A673 (cell line): ENCODE data around the gene CRYBG3. TPM values are rescaled to one million over a fixed set of nuclear protein-coding genes. Genes with fewer than 3 reads are reported as not detected.

Experiments used
- BruUV-seq: library from RNA; stranded (reverse); fragments of 400-500 nt; replicated peaks from 2 replicates; lab custom pipeline; 2021; lab: Mats Ljungman, UMichigan
- CTCF ChIA-PET: fragments of 300-600 bp; sonication (Branson Sonifier 250); formaldehyde crosslinking; loops from one replicate; lab custom pipeline; 2022; ENCODE audit warnings: antibody characterized with exemption; lab: Charles Lee
- POLR2A ChIA-PET: fragments of 300-600 bp; sonication (Branson Sonifier 250); formaldehyde crosslinking; loops from one replicate; lab custom pipeline; 2022; ENCODE audit warnings: antibody characterized with exemption; ENCODE audit not compliant: low non-redundant PET; lab: Charles Lee
- DNase-seq: peaks from one replicate; pipeline ENCODE4 v3.0.0-alpha.2; 2015; ENCODE audit warnings: low spot score
- H3K27ac ChIP-seq: fragments of 200-600 bp; sonication (generic); 2 replicates; pipeline ENCODE4 v1.5.1; 2016; ENCODE audit warnings: mixed run types, low read depth, mild to moderate bottlenecking, mixed read lengths, antibody characterized with exemption, low read length; ENCODE audit not compliant: poor library complexity, severe bottlenecking
- H3K27me3 ChIP-seq: fragments of 200-600 bp; sonication (generic); replicated peaks from 2 replicates; pipeline ENCODE4 v1.6.1; 2017; ENCODE audit warnings: mixed run types, low read depth, mild to moderate bottlenecking, mixed read lengths, antibody characterized with exemption, low read length; ENCODE audit not compliant: insufficient read depth, poor library complexity
- H3K36me3 ChIP-seq: fragments of 200-600 bp; sonication (generic); 2 replicates; pipeline ENCODE4 v1.6.1; 2016; ENCODE audit warnings: mixed run types, mild to moderate bottlenecking, mixed read lengths, antibody characterized with exemption, low read length; ENCODE audit not compliant: insufficient read depth, poor library complexity, severe bottlenecking
- H3K4me1 ChIP-seq: fragments of 200-600 bp; sonication (generic); 2 replicates; pipeline ENCODE4 v1.6.1; 2017; ENCODE audit warnings: mixed run types, mild to moderate bottlenecking, mixed read lengths, antibody characterized with exemption, low read length; ENCODE audit not compliant: insufficient read depth, poor library complexity, severe bottlenecking
- H3K4me3 ChIP-seq: fragments of 200-600 bp; sonication (generic); 2 replicates; pipeline ENCODE4 v1.5.1; 2016; ENCODE audit warnings: low read depth, mixed run types, mild to moderate bottlenecking, mixed read lengths, low read length; ENCODE audit not compliant: poor library complexity, severe bottlenecking
- H3K9me3 ChIP-seq: fragments of 200-600 bp; sonication (generic); 2 replicates; pipeline ENCODE4 v1.6.1; 2016; ENCODE audit warnings: mixed run types, low read depth, mild to moderate bottlenecking, mixed read lengths, antibody characterized with exemption, low read length; ENCODE audit not compliant: poor library complexity, severe bottlenecking
- CTCF ChIP-seq: fragments of 300-800, 200-600 bp; sonication (generic); conservative IDR thresholded peaks from 2 replicates; pipeline ENCODE4 v1.5.1; 2017; ENCODE audit warnings: low read depth, mild to moderate bottlenecking, antibody characterized with exemption, low read length, moderate library complexity, mixed read lengths
- EZH2 ChIP-seq: fragments of 200-600 bp; sonication (generic); IDR thresholded peaks from 2 replicates; pipeline ENCODE4 v1.6.1; 2017; ENCODE audit warnings: borderline replicate concordance, low read depth, mild to moderate bottlenecking, mixed read lengths, antibody characterized with exemption, low read length; ENCODE audit not compliant: poor library complexity, severe bottlenecking
- intact Hi-C: fragments of 100-400 bp; cut with micrococcal nuclease; formaldehyde crosslinking; loops from one replicate; pipeline ENCODE4 v1.10.0; 2022; ENCODE audit not compliant: unreplicated experiment
- total RNA-seq: library from RNA; stranded (reverse); gene quantifications from 2 replicates; pipeline ENCODE4 v1.2.3, GENCODE V29; 2021

The CRYBG3 gene
- total RNA-seq, 1 experiment from 2014 or later, result 8.6 TPM

DNA sequence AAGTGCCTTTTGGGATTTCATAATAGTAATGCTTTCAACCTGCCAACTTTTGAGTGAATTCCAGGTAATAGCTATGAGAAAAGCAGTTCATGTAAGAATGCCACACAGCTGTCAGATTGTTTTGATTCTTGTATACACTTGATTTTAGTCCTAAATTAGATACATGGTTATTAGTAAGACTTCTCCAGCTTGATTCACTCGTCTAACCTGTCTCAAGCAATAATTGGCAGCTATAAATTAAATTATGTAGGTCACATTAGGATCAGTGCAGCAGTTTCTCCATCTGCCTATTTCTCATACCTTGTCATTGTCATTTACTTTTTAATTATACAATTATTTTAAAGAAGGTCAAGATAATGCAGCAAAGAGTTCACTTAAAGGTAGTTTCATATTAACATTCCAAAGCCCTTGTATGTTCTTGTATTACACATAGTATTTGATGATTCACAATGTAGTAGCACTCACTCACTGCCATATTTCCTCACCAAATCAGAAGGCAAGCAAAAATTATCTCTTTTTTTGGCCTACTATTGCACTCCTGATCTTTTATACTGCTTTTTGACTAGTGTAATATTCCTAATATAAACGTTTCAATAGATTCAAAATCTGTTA lies 10.9 kb upstream of the CRYBG3 start:
- no peak overlapping the region for H3K4me3 ChIP-seq
- no peaks in the 10 kb centered on the region for H3K4me1 ChIP-seq
- TF ChIP-seq EZH2 (no peak), CTCF (no peak)
- ChIA-PET CTCF (no interaction called here), POLR2A (no interaction called here)
- H3K27ac ChIP-seq, result no peak overlapping the region
- intact Hi-C loops, result no loop called here
- DNase-seq, result no peak
- peaks cover 7% of the 10 kb centered on the region for H3K27me3 ChIP-seq
- H3K9me3 ChIP-seq, result no peaks in the 10 kb centered on the region
- BruUV-seq, result no TSS peak
- H3K36me3 ChIP-seq, result no peaks in the 10 kb centered on the region

DNA sequence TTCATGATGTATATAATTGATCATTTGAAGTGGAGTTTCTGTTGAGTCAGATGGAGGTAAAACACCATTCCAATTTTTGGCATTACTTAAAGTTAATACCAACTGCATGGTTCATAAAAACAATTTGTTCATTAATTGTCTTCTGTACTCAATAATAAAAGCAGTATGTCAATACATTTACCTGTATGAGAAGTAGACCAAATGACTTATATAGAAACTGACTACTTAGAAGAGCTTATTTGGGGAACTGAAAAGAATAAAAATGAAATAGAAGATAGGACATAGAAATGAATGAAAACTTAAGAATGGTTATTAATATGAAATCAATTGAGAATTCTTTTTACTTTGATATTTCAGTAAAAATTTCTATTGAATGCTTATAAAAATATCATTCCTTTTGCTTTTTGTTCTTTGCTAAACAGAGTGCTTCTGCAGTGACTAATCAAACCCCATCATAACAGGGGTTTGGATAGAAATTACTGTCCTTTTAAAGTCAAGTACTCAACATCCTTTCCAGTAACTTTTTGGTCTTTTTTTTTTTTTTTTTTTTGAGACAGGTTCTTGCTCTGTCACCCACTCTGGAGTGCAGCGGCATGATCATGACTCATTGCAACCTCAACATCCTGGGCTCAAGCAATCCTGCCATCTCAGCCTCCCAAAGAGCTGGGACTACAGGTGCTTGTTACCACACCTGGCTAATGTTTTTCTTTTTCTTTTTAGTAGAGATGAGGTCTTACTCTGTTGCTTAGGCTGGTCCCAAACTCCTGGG lies 6.5 kb upstream of the CRYBG3 start:
- no TSS peak for BruUV-seq
- no peak for DNase-seq
- Histone ChIP-seq H3K36me3 (no peaks in the 10 kb centered on the region), H3K27me3 (peaks cover 9% of the 10 kb centered on the region), H3K27ac (no peak overlapping the region), H3K9me3 (no peaks in the 10 kb centered on the region), H3K4me1 (no peaks in the 10 kb centered on the region), H3K4me3 (no peak overlapping the region)
- ChIA-PET CTCF (no interaction called here), POLR2A (no interaction called here)
- intact Hi-C loops, result no loop called here
- TF ChIP-seq CTCF, result no peak
- no peak for TF ChIP-seq EZH2

- DNase-seq, result no peak
- Histone ChIP-seq H3K27ac (no peak overlapping the region), H3K27me3 (peaks cover 15% of the 10 kb centered on the region), H3K36me3 (no peaks in the 10 kb centered on the region), H3K4me1 (no peaks in the 10 kb centered on the region), H3K9me3 (no peaks in the 10 kb centered on the region), H3K4me3 (no peak overlapping the region)
- ChIA-PET POLR2A (no interaction called here), CTCF (no interaction called here)
- intact Hi-C loops, result no loop called here
- no TSS peak for BruUV-seq
- TF ChIP-seq CTCF (no peak), EZH2 (no peak)
Observed at GRCh38 chr3:97816811-97817210, 5.0 kb upstream of the CRYBG3 start.
